Stomach (tissue), 4 donors: ENCODE data around the gene ARHGAP26.

Experiments
- EP300 ChIP-seq: sonication (generic); formaldehyde crosslinking; IDR thresholded peaks from one replicate; pipeline ENCODE4 v1.6.1; 2017; ENCODE audit warnings: antibody characterized with exemption
- POLR2A ChIP-seq, 4 donors: fragments of 450-650 bp; IDR thresholded peaks; one replicate each; pipeline ENCODE4 v1.6.1; 2016; ENCODE audit warnings: antibody characterized with exemption in 4 of 4, control low read depth in 2 of 4, mild to moderate bottlenecking in 1 of 4, moderate library complexity in 1 of 4
- POLR2AphosphoS5 ChIP-seq, 3 donors: sonication (generic); formaldehyde crosslinking; IDR thresholded peaks; one replicate each; pipeline ENCODE4 v1.6.1; 2016; ENCODE audit warnings: antibody characterized with exemption in 3 of 3
- TF ChIP-seq, protein P1 (sequence below), 7 experiments: fragments of 450-650 bp in 4 of 7; fragments of 200-600 bp in 3 of 7; sonication (generic) in 3 of 7; IDR thresholded peaks; one replicate each; pipeline ENCODE4 v1.5.1; 2016 to 2019; ENCODE audit warnings: antibody characterized with exemption in 7 of 7, control low read depth in 2 of 7, mild to moderate bottlenecking in 1 of 7

GRCh38 chr5:143133721-143134120 lies 363.5 kb downstream of the ARHGAP26 start:
- no peak for TF ChIP-seq POLR2AphosphoS5 (IDR thresholded peaks at IDR 0.05)
- TF ChIP-seq, protein P1, sequence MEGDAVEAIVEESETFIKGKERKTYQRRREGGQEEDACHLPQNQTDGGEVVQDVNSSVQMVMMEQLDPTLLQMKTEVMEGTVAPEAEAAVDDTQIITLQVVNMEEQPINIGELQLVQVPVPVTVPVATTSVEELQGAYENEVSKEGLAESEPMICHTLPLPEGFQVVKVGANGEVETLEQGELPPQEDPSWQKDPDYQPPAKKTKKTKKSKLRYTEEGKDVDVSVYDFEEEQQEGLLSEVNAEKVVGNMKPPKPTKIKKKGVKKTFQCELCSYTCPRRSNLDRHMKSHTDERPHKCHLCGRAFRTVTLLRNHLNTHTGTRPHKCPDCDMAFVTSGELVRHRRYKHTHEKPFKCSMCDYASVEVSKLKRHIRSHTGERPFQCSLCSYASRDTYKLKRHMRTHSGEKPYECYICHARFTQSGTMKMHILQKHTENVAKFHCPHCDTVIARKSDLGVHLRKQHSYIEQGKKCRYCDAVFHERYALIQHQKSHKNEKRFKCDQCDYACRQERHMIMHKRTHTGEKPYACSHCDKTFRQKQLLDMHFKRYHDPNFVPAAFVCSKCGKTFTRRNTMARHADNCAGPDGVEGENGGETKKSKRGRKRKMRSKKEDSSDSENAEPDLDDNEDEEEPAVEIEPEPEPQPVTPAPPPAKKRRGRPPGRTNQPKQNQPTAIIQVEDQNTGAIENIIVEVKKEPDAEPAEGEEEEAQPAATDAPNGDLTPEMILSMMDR (IDR thresholded peaks at IDR 0.05) = no peak
- no peak for TF ChIP-seq POLR2A (IDR thresholded peaks at IDR 0.05)
- TF ChIP-seq EP300 = no peak
